ENCODE results near the gene COL15A1.

COL15A1 gene

DNA sequence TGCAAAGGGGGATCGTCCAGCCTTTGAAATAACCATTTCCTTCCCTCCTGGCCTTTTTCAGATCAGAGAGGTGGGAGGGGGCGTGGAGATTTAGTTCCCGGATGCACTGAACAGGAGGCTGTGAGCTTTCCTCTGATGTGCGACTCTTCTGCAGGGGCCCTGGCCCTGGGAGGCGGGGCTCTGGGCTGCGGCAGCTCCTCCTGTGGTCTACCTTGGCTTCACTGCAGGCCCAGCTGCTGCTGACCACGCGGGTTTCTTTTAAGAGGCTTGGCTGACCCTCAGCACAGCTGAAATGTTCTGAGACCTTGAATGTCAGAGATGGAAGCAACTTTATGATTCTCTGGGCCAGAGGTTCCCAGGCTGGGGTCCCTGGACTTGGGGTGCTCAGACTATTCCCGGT lies 27.0 kb upstream of the COL15A1 start:
- no peak for DNase-seq (ENCODE audit: low spot score)

GRCh38 chr9:98917746-98918487 lies 25.8 kb upstream of the COL15A1 start:
- no peak for DNase-seq (ENCODE audit: low spot score)

GRCh38 chr9:98921732-98922131 lies 22.0 kb upstream of the COL15A1 start:
- DNase-seq (ENCODE audit: low spot score), result no peak

DNA sequence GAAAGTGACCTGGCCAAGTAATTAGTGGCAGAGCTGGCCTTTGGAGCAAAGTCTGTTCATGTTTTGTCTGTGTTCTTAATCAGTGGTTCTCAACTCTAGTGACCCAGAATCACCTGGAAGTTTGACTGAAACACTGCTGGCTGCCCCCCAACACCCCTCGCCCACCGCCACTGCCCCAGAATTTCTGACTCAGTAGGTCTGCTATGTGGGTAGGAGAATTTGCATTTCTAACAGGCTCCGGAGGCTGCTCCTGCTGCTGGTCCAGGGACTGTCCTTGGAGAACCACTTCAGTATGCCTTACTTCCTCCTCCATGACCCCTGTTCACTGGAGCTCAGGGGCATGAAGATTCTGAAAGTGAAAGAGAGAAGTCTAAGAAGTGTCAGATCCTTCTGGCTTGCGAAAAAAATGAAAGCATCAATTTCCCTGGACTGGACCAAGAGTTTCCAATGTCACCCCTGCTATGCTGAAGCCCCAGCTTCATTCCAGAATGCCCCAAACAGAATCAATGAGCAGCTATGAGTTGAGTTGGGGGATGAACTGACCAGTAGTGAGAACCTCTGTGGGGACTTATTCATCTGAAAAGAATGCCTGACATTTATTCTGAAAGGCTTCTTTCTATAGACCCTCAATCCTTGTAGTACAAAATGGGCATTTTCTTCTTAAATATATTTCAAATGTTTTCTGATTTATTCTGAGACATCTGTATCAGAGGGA lies 20.8 kb upstream of the COL15A1 start:
- DNase-seq (ENCODE audit: low spot score), result no peak

GRCh38 chr9:98923451-98924123 lies 20.1 kb upstream of the COL15A1 start:
- no peak for DNase-seq (ENCODE audit: low spot score)

DNA sequence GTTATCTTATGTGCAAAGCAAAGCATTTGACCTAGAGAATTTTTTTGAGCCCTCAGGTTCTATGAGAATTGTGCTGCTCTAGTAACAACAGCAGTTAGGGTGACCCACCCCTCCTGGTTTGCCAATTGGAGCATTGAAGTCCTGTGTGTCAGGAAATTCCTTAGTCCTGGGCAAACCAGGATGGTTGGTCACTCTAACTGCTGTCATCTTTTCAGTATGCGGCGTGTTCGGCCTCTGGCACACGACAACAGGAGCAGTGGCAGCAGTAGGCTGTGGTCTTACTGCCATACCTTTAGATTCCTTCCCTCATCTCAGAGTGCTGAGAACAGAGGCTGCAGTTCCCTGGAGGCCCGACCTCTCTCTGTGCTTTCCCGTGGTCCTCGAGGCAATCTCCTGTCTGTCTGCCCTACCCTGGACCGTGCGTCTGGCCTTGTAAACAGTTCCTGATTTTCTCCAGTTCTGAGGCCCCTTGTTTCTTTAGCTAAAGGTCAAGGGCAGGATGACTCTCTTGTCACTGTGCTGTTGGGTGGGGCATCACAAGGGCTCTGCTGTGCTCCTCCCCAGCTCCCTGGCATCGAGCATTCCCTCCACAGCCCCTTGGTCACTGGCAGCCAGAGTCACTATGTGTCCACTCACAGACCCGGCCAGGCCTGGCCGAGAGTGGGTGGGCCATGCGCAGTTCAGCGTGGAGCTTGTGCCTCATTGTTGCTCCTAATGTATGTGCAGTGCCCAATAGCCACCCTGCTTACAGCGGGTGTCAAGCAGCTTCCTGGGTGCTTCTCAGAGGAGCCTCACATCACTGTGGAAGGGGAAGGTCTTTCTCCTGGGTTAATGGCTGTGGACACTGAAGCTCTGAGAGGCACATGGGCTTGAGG lies 18.5 kb upstream of the COL15A1 start:
- no peak for DNase-seq (ENCODE audit: low spot score)

DNA sequence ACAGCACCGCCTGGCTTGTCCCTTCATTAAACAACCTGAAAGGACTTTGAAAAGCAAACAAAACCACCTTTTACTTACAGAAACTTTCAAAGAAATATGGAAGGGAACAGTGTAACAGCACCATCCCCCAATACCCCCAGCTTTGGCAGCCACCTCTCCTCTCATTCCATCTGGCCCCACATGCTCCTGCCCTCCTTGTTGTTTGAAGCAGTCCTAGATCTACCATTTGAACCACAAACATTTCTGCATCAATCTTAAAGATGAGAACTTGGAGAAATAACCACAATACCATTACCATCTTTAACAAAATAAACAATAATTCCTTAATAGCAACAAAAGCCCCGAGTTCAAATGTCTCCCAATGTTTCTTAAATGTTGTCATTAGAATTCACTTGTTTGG lies 17.8 kb upstream of the COL15A1 start:
- DNase-seq (ENCODE audit: low spot score), result no peak

- no peak for DNase-seq (ENCODE audit: low spot score)
These were observed 16.0 kb upstream of the COL15A1 start for GRCh38 chr9:98927724-98928123.

DNA sequence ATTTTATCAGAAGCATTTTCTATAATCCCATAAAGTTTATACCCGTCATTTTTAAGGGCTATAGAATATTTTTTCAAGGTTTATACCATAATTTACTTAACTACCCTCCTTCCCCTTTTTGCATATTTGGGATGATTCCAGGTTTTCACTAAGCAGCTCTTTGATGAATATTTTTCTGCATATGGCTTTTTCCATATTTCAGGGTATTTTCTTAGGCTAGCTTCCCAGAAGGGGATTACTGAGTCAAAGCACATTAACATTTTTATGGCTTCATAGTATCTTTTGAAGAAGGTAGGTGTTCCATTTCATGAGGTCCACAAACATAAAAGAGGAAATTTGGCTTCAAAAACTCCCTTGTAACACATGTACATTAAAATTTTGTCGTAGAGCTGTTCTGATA lies 14.6 kb upstream of the COL15A1 start:
- no peak for DNase-seq (ENCODE audit: low spot score)

- DNase-seq (ENCODE audit: low spot score), result no peak
These were observed 13.8 kb upstream of the COL15A1 start for GRCh38 chr9:98929895-98930341.

- DNase-seq (ENCODE audit: low spot score), result no peak
These were observed 12.9 kb upstream of the COL15A1 start for GRCh38 chr9:98930792-98931191.

DNA sequence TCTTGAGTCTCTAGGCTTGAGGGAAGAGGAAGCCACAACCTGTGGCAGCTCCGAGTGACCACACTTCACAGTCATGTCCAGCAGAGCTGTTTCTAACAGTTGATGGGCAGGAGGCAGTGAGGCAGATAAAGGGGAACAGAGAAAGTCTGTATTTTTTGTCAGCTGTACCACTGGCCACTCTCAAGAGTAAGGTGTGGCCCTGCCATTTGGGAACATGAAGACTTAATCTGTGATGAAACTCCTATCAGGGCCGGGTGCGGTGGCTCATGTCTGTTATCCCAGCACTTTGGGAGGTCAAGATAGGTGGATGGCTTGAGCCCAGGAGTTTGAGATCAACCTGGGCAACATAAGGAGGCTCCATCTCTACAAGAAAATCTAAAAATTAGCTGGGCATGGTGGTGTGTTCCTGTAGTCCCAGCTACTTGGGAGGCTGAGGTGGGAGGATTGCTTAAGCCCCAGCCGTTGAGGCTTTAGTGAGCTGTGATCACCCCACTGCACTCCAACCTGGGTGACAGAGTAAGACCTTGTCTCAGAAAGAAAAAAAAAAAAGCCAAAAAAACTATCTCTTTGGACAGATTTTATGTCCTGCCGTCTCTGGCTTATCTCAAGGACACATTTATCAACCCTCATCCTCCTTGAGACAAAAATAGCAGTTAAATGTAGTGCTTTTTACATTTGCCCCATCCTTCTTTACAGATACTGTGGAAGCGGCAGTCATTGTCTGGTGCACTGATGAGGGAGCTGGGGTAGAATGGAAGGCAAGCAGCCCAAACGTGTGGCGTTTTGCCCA lies 11.9 kb upstream of the COL15A1 start:
- no peak for DNase-seq (ENCODE audit: low spot score)

GRCh38 chr9:98933185-98933584 lies 10.5 kb upstream of the COL15A1 start:
- DNase-seq (ENCODE audit: low spot score), result no peak

- no peak for DNase-seq (ENCODE audit: low spot score)
These were observed 9.8 kb upstream of the COL15A1 start for GRCh38 chr9:98933890-98934289.

GRCh38 chr9:98935071-98935505 lies 8.6 kb upstream of the COL15A1 start:
- DNase-seq (ENCODE audit: low spot score), result no peak

- DNase-seq (ENCODE audit: low spot score), result no peak
These were observed 3.4 kb upstream of the COL15A1 start for GRCh38 chr9:98940276-98940675.

DNA sequence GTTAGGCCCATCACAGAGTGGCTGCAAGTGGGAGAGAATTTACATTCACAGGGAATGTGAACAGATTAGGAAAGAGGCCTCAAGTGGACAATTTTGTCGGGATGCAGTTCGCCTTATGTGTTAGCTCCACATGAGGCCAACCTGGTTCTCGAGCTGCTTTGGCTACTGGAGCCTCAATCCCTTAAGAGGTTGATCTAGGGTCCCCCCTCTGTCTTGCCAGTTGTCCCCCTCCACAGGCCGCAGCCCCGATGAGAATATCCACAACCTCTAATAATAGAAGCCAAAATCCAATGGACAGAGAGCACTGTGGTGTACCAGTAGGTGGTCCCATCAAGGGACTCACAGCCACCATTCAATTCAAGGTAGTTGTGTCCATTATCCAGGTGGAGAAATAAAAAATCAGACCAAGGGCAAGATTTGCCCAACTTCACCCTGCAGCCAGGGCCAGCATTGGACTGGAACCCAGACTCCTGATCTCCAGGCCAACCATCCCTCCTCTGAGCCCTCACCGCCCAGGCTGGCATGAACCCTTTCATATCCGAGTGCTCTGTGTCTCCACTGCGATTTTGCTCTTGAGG lies 1.7 kb upstream of the COL15A1 start:
- no peak for DNase-seq (ENCODE audit: low spot score)

GRCh38 chr9:98942906-98943681 lies 613 bp upstream of the COL15A1 start:
- DNase-seq (ENCODE audit: low spot score), result no peak

- no peak for DNase-seq (ENCODE audit: low spot score)
These were observed 488 bp downstream of the COL15A1 start for GRCh38 chr9:98944057-98944733.

- DNase-seq (ENCODE audit: low spot score), result no peak
These were observed 997 bp downstream of the COL15A1 start for GRCh38 chr9:98944734-98945074.
